ENCODE measurements around the gene FITM1. TPM values are rescaled to one million over a fixed set of nuclear protein-coding genes. Genes with fewer than 3 reads are reported as not detected.

FITM1 gene
- total RNA-seq, 2 donors from 2014 or later = 1.0 TPM

GRCh38 chr14:24147761-24148428 is 17.4 kb downstream of the FITM1 start:
- ATAC-seq (no peak), DNase-seq (no peak)
- intact Hi-C loops (cut with DNase I, micrococcal nuclease) = no loop called here

GRCh38 chr14:24149302-24149969 is 19.0 kb downstream of the FITM1 start:
- intact Hi-C loops (cut with DNase I, micrococcal nuclease) = no loop called here
- DNase-seq (no peak), ATAC-seq (no peak)

DNA sequence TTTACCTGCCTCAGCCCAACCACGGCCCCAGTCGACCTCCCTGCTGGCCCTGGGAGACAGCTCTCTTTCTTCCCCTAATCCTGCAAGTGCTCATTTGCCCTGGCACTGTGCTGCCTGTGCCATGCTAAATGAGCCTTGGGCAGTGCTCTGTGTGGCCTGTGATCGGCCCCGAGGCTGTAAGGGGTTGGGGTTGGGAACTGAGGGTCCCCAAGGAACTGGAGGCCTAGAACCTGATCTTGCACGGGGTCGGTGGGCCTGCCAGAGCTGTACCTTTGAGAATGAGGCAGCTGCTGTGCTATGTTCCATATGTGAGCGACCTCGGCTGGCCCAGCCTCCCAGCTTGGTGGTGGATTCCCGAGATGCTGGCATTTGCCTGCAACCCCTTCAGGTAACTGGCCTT is 19.6 kb downstream of the FITM1 start:
- intact Hi-C loops (cut with DNase I, micrococcal nuclease) = no loop called here
- DNase-seq (no peak), ATAC-seq (no peak)

DNA sequence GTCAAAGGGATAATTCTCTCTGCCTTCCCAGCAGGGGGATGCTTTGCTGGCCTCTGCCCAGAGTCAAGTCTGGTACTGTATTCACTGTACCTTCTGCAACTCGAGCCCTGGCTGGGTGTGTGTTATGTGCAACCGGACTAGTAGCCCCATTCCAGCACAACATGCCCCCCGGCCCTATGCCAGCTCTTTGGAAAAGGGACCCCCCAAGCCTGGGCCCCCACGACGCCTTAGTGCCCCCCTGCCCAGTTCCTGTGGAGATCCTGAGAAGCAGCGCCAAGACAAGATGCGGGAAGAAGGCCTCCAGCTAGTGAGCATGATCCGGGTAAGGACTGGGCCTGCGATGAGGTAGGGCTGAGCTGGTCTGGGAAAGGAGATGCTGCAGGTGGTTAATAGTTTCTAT is 20.1 kb downstream of the FITM1 start:
- intact Hi-C loops (cut with DNase I, micrococcal nuclease) = no loop called here
- DNase-seq (no peak), ATAC-seq (no peak)

DNA sequence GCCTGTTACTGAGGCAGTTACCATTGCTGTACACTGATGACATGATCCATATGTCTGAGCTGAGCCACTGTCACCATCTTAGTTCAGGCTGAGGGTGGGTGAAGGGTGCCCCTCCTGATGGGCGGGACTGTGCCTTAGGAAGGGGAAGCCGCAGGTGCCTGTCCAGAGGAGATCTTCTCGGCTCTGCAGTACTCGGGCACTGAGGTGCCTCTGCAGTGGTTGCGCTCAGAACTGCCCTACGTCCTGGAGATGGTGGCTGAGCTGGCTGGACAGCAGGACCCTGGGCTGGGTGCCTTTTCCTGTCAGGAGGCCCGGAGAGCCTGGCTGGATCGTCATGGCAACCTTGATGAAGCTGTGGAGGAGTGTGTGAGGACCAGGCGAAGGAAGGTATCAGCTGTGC is 20.5 kb downstream of the FITM1 start:
- DNase-seq (no peak), ATAC-seq (no peak)
- intact Hi-C loops (cut with DNase I, micrococcal nuclease) = no loop called here

- no peak for ATAC-seq
- intact Hi-C loops (cut with DNase I, micrococcal nuclease) = no loop called here
- DNase-seq = no peak
Measured at GRCh38 chr14:24151404-24152080, 21.1 kb downstream of the FITM1 start.

DNA sequence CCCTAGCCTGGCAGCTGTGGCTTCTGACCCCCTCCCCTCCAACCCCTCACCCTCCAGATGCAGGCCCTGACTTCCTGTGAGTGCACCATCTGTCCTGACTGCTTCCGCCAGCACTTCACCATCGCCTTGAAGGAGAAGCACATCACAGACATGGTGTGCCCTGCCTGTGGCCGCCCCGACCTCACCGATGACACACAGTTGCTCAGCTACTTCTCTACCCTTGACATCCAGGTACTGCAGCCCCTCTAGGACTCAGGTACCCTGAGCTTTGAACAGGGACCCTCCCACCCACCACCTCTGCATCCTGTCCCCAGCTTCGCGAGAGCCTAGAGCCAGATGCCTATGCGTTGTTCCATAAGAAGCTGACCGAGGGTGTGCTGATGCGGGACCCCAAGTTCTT is 24.6 kb downstream of the FITM1 start:
- intact Hi-C loops (cut with DNase I, micrococcal nuclease) = no loop called here
- no peak for ATAC-seq
- DNase-seq = no peak

GRCh38 chr14:24156840-24157239 is 26.4 kb downstream of the FITM1 start:
- ATAC-seq = no peak
- intact Hi-C loops (cut with DNase I, micrococcal nuclease) = no loop called here

DNA sequence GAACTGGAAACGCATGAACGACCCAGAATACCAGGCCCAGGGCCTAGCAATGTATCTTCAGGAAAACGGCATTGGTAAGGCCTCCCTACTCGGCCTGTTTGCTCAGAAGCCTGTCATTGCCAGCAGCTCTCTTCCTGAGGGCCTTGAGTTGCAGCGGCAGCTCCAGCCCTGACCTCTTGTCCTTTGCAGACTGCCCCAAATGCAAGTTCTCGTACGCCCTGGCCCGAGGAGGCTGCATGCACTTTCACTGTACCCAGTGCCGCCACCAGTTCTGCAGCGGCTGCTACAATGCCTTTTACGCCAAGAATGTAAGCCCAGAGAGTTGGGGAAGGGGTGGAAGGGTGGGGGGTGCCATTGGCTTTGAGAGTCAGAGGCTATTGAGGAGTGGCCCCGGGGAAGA is 26.9 kb downstream of the FITM1 start:
- intact Hi-C loops (cut with DNase I, micrococcal nuclease) = no loop called here

More at GRCh38 chr14:24156840-24157239, 26.4 kb downstream of the FITM1 start:
- no peak for DNase-seq

DNA sequence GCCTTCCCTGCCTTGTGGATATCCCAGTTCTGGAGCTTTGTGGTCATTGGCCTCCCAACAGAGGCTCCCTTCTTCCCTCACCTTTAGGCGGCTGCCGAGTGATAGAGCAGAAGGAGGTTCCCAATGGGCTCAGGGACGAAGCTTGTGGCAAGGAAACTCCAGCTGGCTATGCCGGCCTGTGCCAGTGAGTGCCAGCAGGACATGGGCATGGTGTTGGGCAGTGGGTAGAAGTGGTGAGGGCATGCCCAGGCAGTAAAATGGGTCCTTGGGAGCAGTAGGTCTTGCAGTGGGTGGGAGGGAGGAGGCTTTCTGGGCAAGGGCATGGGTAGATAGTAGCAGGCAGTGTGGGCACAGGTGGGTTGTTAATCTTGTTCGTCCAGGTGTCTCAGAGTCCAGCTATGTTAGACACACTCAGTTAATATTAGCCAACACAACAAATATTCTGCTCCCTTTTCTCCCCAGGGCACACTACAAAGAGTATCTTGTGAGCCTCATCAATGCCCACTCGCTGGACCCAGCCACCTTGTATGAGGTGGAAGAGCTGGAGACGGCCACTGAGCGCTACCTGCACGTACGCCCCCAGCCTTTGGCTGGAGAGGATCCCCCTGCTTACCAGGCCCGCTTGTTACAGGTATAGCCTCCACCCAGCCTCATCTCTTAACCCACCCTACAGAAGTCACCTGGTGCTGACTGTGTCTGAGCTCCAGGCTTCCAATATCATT is 29.5 kb downstream of the FITM1 start:
- ATAC-seq = no peak
- intact Hi-C loops (cut with DNase I, micrococcal nuclease) = no loop called here

More for the DNA sequence above, 26.9 kb downstream of the FITM1 start:
- ATAC-seq = no peak
- DNase-seq = no peak

GRCh38 chr14:24160499-24160849 is 30.0 kb downstream of the FITM1 start:
- ATAC-seq (peak; percentile 6), DNase-seq (no peak)
- intact Hi-C loops (cut with DNase I, micrococcal nuclease) = no loop called here

More for the DNA sequence above, 29.5 kb downstream of the FITM1 start:
- DNase-seq = no peak

GRCh38 chr14:24160850-24161804 is 30.7 kb downstream of the FITM1 start, which contains the start of gene IRF9:
Gene IRF9, plus strand, starts transcription at chr14:24161265. Its CDS starts 880 bp downstream, at chr14:24162145.
- peak; percentile 96 to 99 for DNase-seq
- intact Hi-C loops (cut with DNase I, micrococcal nuclease) = no loop called here
- peak; percentile 94 for ATAC-seq

DNA sequence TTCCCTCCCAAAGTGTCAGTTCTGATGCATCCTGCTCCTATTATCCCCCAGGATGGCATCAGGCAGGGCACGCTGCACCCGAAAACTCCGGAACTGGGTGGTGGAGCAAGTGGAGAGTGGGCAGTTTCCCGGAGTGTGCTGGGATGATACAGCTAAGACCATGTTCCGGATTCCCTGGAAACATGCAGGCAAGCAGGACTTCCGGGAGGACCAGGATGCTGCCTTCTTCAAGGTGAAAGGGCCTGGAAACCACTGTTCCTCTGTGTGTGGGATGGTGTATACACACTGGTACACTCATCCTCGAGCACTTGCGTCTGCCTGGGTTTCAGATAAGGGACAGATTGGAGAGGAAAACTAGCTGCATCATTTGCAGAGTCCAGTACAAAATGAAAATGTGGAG is 31.6 kb downstream of the FITM1 start:
- intact Hi-C loops (cut with DNase I, micrococcal nuclease) = no loop called here

GRCh38 chr14:24164518-24164991 is 34.1 kb downstream of the FITM1 start:
- no peak for DNase-seq
- no peak for ATAC-seq
- intact Hi-C loops (cut with DNase I, micrococcal nuclease) = no loop called here

More for the DNA sequence above, 31.6 kb downstream of the FITM1 start:
- ATAC-seq (no peak), DNase-seq (no peak)

- no peak for ATAC-seq
- DNase-seq = no peak
- intact Hi-C loops (cut with DNase I, micrococcal nuclease) = no loop called here
Measured at GRCh38 chr14:24165785-24166184, 35.3 kb downstream of the FITM1 start.

DNA sequence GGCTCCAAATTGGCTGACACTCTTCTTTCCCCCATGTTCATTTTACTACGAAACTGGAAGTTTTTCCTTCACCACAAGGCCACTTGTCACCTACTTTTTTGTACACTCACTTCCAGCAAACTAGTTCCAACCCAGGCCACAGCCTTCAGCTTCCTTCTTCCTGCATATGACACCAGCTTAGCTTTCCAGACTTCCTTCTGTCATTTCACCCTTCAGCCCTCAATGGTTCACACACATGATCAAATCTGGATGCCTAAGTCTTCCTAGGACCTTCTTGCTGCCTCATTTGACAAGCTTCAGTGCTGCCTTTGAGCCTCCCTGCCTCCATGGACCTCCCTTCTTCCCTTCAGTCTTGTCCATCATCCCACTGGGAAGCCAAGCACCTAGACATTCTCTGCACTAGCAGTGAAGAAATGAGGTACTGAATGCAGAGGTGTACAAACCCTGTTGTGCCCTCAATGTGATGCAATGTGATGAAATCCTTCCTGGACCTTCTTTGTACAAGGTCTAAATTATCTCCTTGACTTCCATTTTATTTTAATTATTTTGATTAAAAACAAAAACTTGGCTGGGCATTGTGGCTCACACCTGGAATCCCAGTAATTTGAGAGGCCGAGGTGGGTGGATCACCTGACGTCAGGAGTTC is 37.1 kb downstream of the FITM1 start:
- ATAC-seq = no peak
- intact Hi-C loops (cut with DNase I, micrococcal nuclease) = no loop called here

DNA sequence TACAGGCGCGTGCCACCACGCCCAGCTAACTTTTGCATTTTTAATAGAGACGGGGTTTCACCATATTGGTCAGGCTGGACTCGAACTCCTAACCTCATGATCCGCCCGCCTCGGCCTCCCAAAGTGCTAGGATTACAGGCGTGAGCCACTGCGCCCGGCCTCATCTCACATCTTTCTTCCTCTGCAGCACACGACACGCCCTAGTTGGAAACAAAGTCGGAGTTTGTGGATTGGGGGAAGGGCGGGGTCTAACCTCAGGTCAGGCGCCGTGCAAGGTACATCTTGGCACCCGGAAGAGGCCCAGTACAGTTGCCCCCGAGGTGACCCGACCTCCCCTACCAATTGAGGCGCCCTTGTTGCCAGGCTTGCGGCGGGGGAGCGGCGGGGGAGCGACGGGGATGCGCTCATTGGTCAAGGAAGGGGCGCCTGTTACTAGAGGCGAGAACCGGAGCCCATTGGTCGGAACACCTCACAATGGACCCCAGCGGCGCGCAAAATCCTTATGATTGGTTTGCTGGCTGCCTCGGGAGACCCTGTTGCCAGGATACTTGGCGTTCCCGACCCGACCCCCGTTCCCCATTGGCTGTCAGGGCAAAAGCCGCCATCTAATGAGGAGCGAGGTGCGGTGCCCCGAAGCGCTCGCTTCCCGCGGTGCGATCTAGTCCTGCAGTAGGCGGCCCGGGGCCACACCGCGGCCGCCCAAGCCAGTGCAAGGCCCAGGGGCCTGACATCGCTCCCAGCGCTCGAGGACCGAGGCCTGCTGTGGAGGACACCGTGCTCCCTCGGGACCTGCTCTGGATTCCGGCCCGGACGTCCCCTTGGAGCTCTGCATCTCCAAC is 41.2 kb downstream of the FITM1 start, which contains the start of gene REC8:
Gene REC8, plus strand, starts transcription at position 659 of the 839 bp plus-strand sequence. CDS start 473 bp downstream, outside the sequence.
- ATAC-seq = peak; percentile 42
- intact Hi-C loops (cut with DNase I, micrococcal nuclease) = no loop called here
- peak; percentile 58 to 75 for DNase-seq

More for the DNA sequence above, 37.1 kb downstream of the FITM1 start:
- DNase-seq = no peak

Data from left colon (tissue), 2 donors.